HG03571 (cell line): ENCODE measurements around the gene DPM3.
"Not testable (repeated sequence)": the region's sequence is repeated elsewhere in the genome, so short reads cannot be mapped to it uniquely, and the experiment has no call there.

Source experiments
- ATAC-seq: cut with Tn5 transposase; IDR thresholded peaks from one replicate; pipeline ENCODE4 v1.9.1; 2021; ENCODE audit not compliant: unreplicated experiment

DPM3 gene, protein sequence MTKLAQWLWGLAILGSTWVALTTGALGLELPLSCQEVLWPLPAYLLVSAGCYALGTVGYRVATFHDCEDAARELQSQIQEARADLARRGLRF

DNA sequence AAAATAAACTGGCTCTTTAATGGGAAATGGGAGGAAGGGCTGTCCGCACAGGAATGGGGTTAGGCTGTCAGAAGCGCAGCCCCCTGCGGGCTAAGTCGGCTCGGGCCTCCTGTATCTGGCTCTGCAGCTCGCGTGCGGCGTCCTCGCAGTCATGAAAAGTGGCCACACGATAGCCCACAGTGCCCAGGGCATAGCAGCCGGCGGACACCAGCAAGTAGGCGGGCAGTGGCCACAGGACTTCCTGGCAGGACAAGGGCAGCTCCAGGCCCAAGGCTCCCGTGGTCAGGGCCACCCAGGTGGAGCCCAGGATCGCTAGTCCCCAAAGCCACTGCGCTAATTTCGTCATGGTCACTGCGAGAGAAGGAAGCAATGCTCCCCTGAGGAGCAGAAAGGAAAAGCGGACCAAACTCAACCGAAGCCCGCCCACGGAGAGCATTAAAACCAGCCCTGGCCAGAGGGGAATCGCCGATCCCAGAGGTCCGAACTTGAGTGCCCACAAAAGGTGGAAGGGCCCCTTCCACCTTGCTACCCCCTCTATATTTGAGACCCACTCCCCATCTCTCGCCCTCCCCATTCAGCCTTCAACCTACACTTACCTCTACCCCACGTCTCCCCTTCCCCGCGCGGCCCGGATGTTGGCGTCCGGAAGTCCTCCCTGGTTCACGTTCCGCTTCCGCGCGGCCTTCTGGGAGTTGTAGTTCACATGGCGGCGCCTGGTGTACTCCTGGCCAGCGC lies at the start of gene DPM3:
DPM3 (minus strand) TSS at position 637 of the 735 bp plus-strand sequence; CDS start at position 346, 291 bp downstream.
- ATAC-seq = peak; percentile 55

- not testable (repeated sequence) for ATAC-seq
Observed at GRCh38 chr1:155189926-155190325, 49.6 kb upstream of the DPM3 start.

GRCh38 chr1:155188268-155188667 lies 47.9 kb upstream of the DPM3 start:
- no peak for ATAC-seq

GRCh38 chr1:155187456-155187891 lies 47.1 kb upstream of the DPM3 start:
- no peak for ATAC-seq

DNA sequence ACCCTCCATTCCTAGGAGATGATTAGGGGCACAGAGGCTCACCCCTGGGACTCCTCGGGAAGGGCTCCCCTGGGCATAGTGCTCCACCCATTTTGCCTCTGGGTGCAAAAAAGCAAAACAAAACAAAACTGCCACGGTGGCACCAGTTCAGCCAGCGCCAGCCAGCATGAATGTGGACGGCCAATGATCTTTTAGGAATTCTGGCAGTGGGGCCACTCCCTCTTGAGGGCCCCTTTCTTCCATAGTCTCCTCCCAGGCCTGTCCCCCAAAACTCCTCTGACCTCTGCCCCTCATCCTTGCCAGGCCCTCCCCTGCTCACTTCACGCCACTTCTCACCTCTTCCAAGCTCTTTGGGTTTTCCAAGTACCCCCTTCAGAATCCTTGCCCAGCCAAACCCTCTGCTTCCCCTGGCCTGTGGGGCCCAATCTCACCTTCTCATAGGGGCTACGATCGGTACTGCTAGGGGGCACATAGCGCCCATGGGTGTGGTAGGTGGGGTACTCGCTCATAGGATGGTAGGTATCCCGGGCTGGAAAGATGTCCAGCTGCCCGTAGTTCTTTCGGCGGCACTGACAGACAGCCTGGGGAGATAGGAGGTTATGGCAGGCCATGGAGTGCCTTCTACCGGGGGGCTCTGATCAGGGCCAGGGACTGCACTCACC lies 46.6 kb upstream of the DPM3 start:
- ATAC-seq = no peak

DNA sequence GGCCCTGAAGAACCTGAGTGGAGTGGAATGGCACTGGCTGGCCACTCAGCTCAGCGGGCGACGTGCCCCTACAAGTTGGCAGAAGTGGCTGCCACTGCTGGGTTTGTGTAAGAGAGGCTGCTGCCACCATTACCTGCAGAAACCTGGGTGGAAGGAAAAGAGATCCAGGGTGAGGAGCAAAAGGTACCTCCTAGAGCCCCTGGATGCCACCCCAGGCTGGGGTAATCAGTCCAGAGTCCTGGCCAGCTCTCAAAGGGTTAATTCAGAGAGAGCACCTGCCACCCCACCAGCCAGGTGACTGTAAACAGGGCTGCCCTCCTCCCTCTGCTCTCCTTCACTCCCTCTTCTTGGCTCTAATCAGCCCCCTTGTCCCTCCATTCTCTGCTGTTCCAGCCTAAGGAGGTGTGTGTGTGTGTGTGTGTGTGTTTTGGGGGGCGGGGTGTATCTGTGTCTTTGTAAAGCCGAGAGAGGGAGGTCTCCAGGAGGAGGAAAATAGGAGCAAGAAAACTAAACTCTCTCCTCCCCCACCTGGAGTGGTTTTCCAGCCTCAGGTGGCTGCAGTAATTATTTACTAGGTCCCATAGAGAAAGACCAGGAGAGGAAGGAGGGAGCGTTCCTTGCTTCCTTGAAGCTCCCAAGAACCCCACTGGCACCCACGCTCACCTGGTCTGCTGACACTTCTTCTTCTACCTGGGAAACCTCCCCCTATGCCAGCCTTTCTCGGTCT lies 45.9 kb upstream of the DPM3 start:
- ATAC-seq = no peak

- no peak for ATAC-seq
Observed at GRCh38 chr1:155185783-155186066, 45.4 kb upstream of the DPM3 start.

- ATAC-seq = peak; percentile 56
Observed at GRCh38 chr1:155184835-155185782, 44.8 kb upstream of the DPM3 start.

DNA sequence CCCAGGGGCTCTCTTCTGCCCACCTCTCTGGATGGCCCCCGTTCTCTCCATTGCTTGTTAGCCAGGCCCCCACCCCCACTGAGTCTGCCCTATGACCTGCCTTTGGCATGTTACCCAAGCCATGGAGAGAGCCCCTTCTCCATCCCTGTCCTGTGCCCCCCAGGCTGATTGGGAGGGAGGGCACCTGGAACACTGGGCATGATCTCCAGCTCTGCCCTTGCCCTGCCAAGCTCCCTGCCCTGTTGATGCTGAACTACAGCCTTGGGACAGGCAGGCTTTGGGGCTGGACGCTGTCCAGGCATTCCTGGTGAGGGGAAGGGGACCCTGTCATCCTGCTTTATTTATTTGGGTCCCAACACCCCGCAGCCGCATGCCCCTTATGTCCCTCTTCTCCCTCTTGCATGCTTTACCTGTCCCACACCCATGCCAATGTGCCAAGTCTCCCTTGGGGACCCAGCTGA lies 44.0 kb upstream of the DPM3 start:
- ATAC-seq = no peak

- no peak for ATAC-seq
Observed at GRCh38 chr1:155183775-155184221, 43.5 kb upstream of the DPM3 start.

DNA sequence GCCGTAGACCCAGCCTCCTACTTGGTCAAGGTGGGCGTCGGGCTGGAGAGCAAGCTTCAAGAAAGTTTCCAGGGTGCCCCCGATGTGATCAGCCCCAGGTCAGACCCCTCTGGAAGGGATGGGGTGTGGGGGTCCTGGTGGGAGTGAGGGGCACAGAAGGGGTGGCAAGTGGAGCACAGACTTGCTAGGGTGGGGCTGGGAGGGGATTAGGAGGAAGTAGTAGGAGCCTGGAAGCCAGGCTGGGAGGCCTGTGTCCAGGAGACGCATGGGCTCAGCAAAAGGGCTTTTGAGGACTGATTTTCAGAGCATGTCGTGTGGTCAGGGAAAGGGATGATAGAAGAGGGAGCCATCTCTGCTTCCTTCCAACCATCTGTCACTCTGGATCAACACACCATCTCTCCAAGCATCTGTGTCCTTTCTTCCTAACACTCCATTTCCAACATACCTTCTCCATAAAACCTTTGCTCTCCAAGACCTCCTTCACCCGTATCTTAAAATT lies 41.8 kb upstream of the DPM3 start:
- no peak for ATAC-seq

DNA sequence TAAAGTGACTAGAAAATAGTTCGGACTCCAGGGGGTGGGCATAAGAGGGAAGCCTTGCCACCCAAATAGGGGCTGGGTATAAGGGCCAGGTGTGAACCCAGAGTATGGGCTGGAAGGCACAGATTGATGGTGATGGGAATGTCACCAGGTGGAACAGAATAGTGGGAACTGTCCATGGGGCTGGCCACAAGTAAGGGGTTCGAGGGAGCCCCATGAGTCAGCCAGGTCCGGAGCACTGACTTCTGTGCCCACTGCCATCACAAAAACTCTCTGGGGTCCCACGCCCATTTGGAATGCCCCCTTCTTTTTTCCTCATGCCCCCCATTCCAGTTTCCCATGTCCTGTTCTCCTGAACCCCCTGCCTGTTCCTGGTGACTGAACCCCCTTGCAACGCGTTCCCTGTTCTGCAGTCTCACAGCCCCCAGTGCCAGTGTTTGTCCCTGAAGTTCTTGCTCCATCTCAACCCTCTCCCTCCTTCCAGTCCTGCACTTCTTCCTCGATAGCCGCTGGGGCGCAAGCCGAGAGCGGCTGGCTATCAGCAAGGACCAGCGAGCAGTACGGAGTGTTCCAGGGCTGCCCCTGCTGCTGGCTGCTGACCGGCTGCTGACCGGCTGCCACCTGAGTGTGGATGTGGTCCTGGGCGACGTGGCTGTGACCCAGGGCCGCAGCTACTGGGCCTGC lies 41.2 kb upstream of the DPM3 start:
- ATAC-seq = no peak

DNA sequence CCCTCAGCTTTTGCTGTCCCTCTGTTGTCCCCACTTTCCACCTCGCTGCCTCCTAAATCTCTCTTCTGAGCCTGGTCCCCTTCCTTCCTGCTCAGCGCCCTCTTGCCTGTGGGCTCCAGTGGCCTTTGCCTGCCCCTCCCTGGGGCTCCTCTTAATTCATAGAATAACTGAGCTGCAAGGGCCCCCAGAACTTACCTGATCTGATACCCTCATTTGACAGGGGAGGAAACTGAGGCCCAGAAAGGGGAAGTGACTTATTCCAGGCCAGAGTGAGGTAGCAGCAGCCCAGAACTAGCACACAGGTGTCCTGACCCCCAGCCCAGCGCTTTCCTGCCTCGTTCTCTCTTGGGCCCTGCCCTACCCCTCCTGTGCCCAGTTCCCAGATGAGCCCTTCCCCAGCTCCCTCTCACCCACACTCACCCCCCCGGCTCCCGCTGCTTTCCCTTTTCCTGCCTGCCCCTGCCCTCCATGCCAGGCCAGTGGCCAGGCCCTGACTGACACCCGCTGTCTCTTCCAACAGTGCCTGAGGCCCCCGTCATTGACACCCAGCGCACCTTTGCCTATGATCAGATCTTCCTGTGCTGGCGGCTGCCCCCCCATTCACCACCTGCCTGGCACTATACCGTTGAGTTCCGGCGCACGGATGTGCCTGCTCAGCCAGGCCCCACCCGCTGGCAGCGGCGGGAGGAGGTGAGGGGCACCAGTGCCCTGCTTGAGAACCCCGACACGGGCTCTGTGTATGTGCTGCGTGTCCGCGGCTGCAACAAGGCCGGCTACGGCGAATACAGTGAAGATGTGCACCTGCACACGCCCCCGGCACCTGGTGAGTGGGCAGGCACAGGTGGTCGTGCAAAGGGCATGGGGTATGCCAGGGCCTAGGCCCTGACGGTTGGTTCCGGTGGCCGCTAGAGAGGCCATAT lies 39.0 kb upstream of the DPM3 start:
- ATAC-seq = no peak

DNA sequence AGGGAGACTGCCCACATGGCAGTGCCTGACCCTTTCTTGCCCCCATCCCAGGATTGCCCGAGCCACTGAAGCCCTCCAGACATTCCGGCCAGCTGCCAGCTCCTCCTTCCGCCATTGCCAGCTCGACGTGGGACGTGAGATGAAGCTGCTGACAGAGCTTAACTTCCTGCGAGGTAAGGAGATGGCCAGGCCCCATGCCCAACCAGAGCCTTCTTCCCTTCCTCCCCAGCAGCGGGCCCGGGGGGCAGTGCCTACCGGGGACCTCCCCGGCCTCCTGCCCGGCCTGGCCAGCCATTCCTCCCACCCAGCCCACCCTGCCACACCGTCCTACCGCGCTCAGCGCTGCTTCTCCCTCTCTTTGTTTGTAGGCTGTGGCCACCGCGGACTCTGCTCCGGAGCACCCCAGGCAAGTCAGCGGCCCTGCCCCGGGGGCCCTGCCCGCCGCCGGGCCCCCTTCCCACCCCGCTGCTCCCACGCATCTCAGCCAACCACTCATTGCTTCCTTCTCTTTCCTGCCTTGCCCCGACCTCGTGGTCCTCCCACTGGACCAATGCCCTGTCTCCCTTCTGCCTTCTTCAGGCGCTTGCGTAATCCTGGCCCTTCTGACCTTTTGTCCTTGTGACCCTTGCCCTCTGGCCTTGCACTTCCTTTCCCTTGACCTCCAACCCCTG lies 38.2 kb upstream of the DPM3 start:
- no peak for ATAC-seq

GRCh38 chr1:155177918-155178281 lies 37.6 kb upstream of the DPM3 start:
- no peak for ATAC-seq

- ATAC-seq = no peak
Observed at GRCh38 chr1:155177192-155177917, 37.0 kb upstream of the DPM3 start.

GRCh38 chr1:155176544-155177071 lies 36.3 kb upstream of the DPM3 start:
- no peak for ATAC-seq
